Fibroblast of skin of right quadriceps (primary cell): ENCODE results near the gene NADK.
"Not testable (repeated sequence)": the region's sequence is repeated elsewhere in the genome, so short reads cannot be mapped to it uniquely, and the experiment has no call there.

Source experiments
- DNase-seq: peaks from one replicate; pipeline ENCODE4 v3.0.0-alpha.2; 2013

The NADK gene

DNA sequence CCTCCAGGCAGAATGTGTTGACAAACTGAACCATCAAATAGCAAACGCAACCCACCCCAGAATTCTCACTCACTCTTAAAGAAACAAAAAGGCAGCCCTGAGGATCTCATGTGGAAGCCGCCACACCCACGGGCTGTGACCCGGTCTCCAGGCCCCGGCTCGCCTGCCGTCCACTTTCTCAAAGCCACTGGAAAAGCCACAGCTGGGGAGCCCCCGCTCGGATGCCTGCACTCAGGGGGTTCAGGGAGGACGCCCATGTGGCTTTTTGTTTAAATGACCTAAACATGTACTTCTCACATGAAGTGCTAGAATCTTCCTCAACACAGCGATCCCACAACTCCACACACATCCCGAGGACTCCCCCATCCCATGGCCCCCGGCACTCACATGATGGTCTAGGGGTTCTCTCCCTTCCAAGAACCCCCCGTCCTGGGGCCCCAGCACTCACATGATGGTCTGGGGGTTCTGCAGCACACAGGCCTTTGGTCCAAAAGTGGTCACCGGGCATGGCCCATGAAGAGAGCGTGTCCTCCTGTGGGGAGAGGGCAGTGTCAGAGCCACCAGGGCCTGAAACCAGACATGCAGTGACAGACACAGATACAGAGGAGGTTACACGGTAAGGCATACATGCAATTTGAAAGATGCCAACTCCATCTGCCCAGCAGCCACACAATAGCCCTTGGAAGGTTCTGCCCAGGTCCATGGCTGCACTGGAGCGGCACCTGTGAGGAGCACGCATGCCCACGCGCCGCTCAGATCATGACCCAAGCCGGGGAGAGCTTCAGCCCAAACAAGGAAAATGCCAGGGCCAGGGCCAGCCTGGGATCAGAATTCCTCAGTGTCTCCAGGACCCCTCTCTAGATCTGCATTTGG is 16.5 kb downstream of the NADK start:
- no peak for DNase-seq

DNA sequence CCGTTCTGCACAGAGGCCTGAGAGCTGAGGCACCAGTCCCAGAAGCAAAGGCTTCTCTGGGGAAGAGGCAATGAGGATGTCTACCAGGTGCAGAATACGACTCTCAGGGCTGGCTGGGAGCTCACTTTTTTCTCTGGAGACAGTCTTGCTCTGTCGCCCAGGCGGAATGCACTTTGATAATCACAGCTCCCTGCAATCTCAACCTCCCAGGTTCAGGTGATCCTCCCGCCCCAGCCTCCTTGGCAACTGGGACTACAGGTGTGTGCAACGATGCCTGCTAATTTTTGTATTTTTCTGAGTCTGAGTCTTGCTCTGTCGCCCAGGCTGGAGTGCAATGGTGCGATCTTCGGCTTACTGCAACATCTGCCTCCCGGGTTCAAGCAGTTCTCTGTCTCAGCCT is 17.6 kb downstream of the NADK start:
- no peak for DNase-seq

- DNase-seq = no peak
Observed at GRCh38 chr1:1760345-1760650, 18.0 kb downstream of the NADK start.

DNA sequence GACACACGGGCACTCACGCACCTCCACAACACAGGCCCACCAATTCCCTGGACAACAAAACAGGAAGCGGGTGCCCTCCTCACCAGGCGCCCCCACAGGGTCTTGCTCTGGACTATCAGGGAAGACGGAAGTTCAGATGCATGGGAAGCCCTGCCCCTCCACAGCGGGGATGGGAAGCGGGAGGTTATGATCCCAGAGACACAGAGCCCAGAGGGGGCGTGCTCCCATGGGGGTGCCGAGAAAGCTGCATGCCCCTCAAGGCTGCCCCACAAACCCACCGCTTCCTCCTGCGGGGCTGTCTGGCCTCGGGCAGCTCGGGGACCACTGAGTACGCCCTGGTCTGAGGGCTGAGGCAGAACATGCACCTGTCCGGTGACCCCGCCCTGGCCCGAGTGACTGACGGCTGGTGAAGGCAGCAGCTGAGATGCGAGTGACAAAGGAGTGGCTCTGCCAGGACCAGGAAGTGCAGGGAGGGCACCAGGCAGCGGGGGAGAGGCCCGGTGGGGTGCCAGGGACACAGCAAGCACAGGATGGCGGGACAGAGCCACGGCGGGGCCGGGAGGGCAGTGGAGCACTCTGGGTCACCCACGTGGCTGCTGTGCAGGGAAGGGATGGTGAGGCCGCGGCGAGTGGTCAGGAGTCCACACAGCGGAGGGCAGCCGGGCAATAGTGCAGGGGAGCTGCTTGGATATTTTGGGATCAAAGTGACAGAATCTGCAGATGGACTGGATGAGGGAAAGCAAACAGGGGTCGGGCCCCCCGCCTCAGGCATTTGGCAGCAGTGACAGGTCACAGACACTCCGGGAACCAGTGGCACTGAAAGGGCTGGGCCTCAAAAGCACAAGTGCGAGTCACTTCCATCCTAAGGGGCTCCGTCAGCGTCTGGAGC is 18.6 kb downstream of the NADK start:
- no peak for DNase-seq

DNA sequence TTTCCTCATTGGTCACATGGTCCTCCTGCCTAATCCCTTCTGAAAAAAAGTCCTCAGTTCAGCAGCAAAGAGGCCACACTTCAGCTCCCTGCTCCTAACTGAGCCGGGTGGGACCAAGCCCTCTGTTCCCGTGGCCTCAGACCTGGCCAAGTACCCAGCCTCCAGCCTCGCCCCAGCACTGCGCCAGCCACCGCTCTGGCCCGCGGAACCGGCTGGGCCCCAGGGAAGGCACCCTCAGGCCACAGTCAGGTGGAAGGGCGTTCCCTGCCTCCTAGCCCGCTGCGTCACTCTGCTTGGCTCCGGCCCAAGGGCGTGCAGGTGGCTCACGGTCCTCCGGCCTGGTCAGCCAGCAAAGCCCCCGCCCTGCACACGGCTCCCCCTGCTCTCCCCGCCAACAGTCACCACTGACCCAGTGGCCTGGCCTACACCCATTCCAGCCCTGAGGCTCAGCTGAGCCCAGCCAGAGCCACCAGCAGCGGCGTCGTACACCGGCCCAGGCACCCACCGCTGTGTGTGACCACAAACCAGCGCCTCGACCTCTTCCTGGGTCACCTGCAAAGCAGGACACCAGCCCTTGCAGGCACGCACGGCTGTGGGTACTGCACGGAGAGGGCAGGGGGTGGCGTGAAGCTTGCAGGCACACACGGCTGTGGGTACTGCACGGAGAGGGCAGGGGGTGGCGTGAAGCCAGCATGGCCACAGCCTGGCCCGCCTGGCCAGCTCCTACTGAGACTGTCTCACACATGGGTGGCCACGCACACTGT is 19.4 kb downstream of the NADK start:
- no peak for DNase-seq

DNA sequence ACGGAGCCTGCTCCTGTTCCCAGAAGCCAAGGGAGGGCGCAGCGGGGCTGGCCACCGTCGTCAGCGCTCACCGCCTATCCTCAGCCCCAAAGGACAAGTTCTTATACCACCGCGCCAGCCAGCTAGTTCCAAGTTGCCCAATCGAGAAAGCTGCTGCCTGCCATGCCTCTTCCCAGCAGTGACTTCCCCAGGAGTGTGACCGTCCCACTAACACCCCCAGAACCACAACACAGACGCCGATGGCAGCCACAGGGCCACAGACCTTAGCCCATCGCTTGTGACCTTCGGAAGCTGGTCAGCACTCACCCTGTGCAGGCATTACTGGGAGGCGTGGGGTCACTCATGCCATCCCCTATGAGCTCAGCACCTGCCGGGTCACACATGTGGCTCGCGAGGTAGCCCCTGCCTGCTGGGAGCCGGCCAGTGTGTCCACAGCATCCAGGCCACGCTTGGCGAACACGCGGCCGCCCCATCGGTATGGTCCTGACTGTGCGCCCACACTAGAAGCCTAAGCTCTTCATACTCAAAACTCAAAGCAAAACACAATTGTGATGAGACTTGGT is 20.1 kb downstream of the NADK start:
- no peak for DNase-seq

GRCh38 chr1:1757422-1758058 is 20.7 kb downstream of the NADK start:
- DNase-seq = no peak

DNA sequence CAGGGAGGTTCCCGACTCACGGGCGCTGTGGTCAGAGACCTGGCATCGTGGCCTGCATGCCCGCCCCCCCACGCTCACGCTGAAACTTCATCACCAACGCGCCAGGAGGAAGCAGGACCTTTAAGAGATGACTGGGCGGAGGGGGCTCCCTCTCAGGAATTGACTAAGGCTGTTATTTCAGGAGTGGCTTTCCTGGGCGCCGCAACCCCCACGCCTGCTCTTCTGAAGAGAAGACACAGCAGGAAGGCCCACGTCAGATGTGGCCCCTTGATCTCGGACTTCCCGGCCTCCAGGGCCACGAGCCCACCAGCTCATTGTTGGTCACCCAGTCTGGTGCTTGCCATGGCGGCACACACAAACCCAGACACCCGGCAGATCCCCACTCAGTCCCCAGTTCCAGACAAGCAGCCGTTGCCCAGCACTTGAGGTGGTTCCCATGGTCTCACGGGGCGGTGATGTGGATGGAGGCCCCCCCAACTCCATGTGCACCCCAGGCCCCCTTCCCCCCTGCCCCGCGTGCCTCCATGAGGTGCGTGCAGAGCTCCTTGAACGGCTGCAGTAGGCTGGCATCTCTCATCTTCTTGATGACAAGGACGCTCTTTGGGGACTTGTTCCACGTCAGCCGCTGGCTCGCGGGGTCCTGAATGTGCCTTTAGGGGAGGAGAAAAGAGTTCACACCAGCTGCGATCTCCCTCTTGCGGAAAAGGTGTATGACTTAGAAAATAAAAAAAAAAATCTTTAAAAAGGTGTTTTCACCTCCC is 21.4 kb downstream of the NADK start:
- no peak for DNase-seq

- no peak for DNase-seq
Observed at GRCh38 chr1:1755852-1756251, 22.4 kb downstream of the NADK start.

GRCh38 chr1:1755426-1755825 is 22.8 kb downstream of the NADK start:
- DNase-seq = no peak

- no peak for DNase-seq
Observed at GRCh38 chr1:1754051-1754815, 24.0 kb downstream of the NADK start.

GRCh38 chr1:1753607-1754005 is 24.7 kb downstream of the NADK start:
- DNase-seq = no peak

DNA sequence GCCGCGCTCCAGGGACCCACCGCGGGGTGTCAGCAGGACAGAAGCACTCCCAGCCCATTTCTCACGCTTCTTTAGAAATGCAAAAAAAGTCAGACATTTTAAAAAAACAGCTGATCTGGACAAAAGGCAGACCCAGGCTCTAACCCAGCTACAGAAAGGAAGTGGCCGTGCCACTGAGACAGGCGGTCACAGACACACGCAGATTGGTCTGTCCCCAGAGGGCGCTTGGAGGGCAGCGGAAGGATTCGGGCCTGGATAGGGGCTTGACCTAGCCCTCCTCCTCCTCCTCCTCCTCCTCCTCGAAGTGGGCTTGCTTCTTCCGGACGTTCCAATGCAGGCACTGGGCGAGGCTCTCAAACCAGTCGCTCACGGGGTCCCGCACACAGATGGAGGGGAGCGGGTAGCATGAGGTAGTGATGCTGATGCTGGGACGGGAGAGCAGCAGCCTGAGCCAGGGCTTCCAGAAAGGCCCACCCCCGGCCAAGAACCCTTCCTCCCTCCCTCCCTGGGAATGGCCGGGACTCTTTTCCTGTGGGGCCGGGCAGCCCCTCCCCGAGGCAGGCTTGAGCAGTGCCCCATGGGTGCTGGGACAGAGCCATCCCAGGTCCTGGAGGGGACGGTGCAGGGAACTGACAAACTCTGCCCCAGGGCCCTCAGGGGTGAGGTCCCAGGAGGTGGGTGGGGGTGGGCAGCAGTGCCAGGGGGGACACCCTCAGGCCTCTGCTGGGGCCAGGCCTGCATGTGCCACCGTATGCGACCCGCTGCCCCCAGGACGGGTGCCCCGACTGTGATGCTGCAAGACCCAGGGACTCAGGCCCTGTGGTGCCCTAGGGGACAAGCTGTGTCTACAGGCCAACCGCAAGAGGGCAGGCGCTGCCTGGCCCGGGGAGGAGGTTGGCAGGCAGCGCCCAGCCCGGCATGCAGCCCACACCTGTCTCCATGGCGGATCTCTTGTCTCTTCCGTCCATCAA is 25.3 kb downstream of the NADK start:
- DNase-seq = no peak

GRCh38 chr1:1752190-1752589 is 26.1 kb downstream of the NADK start:
- no peak for DNase-seq

GRCh38 chr1:1749941-1750340 is 28.3 kb downstream of the NADK start:
- DNase-seq = not testable (repeated sequence)

GRCh38 chr1:1748686-1749321 is 29.5 kb downstream of the NADK start:
- no peak for DNase-seq

GRCh38 chr1:1746566-1746909 is 31.7 kb downstream of the NADK start:
- DNase-seq = not testable (repeated sequence)

GRCh38 chr1:1745651-1746565 is 32.4 kb downstream of the NADK start:
- DNase-seq = peak; percentile 84
